Uterus (tissue), 2 donors: ENCODE measurements around the gene MED12.

ENCODE experiments used
- CTCF ChIP-seq, 4 experiments: fragments of 200-600 bp in 2 of 4; fragments of 450-650 bp in 2 of 4; sonication (generic) in 2 of 4; IDR thresholded peaks; one replicate each; pipeline ENCODE4 v1.5.1; 2016 to 2019; ENCODE audit warnings: antibody characterized with exemption in 4 of 4, mild to moderate bottlenecking in 2 of 4, moderate library complexity in 1 of 4
- POLR2A ChIP-seq, 2 donors: fragments of 450-650 bp; IDR thresholded peaks; one replicate each; pipeline ENCODE4 v1.6.1; 2016; ENCODE audit warnings: antibody characterized with exemption in 2 of 2, mild to moderate bottlenecking in 1 of 2, moderate library complexity in 1 of 2

- no peak for TF ChIP-seq CTCF (IDR thresholded peaks at IDR 0.05)
- TF ChIP-seq POLR2A (IDR thresholded peaks at IDR 0.05): no peak
These were observed 664 bp downstream of the MED12 start for GRCh38 chrX:71118985-71119535.
